A673 (cell line): ENCODE data around the gene MEGF10. TPM values are rescaled to one million over a fixed set of nuclear protein-coding genes. Genes with fewer than 3 reads are reported as not detected.

Experiments used
- BruUV-seq: library from RNA; stranded (reverse); fragments of 400-500 nt; replicated peaks from 2 replicates; lab custom pipeline; 2021; lab: Mats Ljungman, UMichigan
- CTCF ChIA-PET: fragments of 300-600 bp; sonication (Branson Sonifier 250); formaldehyde crosslinking; loops from one replicate; lab custom pipeline; 2022; ENCODE audit warnings: antibody characterized with exemption; lab: Charles Lee
- POLR2A ChIA-PET: fragments of 300-600 bp; sonication (Branson Sonifier 250); formaldehyde crosslinking; loops from one replicate; lab custom pipeline; 2022; ENCODE audit warnings: antibody characterized with exemption; ENCODE audit not compliant: low non-redundant PET; lab: Charles Lee
- DNase-seq: peaks from one replicate; pipeline ENCODE4 v3.0.0-alpha.2; 2015; ENCODE audit warnings: low spot score
- H3K27ac ChIP-seq: fragments of 200-600 bp; sonication (generic); 2 replicates; pipeline ENCODE4 v1.5.1; 2016; ENCODE audit warnings: mixed run types, low read depth, mild to moderate bottlenecking, mixed read lengths, antibody characterized with exemption, low read length; ENCODE audit not compliant: poor library complexity, severe bottlenecking
- H3K27me3 ChIP-seq: fragments of 200-600 bp; sonication (generic); replicated peaks from 2 replicates; pipeline ENCODE4 v1.6.1; 2017; ENCODE audit warnings: mixed run types, low read depth, mild to moderate bottlenecking, mixed read lengths, antibody characterized with exemption, low read length; ENCODE audit not compliant: insufficient read depth, poor library complexity
- H3K36me3 ChIP-seq: fragments of 200-600 bp; sonication (generic); 2 replicates; pipeline ENCODE4 v1.6.1; 2016; ENCODE audit warnings: mixed run types, mild to moderate bottlenecking, mixed read lengths, antibody characterized with exemption, low read length; ENCODE audit not compliant: insufficient read depth, poor library complexity, severe bottlenecking
- H3K4me1 ChIP-seq: fragments of 200-600 bp; sonication (generic); 2 replicates; pipeline ENCODE4 v1.6.1; 2017; ENCODE audit warnings: mixed run types, mild to moderate bottlenecking, mixed read lengths, antibody characterized with exemption, low read length; ENCODE audit not compliant: insufficient read depth, poor library complexity, severe bottlenecking
- H3K4me3 ChIP-seq: fragments of 200-600 bp; sonication (generic); 2 replicates; pipeline ENCODE4 v1.5.1; 2016; ENCODE audit warnings: low read depth, mixed run types, mild to moderate bottlenecking, mixed read lengths, low read length; ENCODE audit not compliant: poor library complexity, severe bottlenecking
- H3K9me3 ChIP-seq: fragments of 200-600 bp; sonication (generic); 2 replicates; pipeline ENCODE4 v1.6.1; 2016; ENCODE audit warnings: mixed run types, low read depth, mild to moderate bottlenecking, mixed read lengths, antibody characterized with exemption, low read length; ENCODE audit not compliant: poor library complexity, severe bottlenecking
- EZH2 ChIP-seq: fragments of 200-600 bp; sonication (generic); IDR thresholded peaks from 2 replicates; pipeline ENCODE4 v1.6.1; 2017; ENCODE audit warnings: borderline replicate concordance, low read depth, mild to moderate bottlenecking, mixed read lengths, antibody characterized with exemption, low read length; ENCODE audit not compliant: poor library complexity, severe bottlenecking
- intact Hi-C: fragments of 100-400 bp; cut with micrococcal nuclease; formaldehyde crosslinking; loops from one replicate; pipeline ENCODE4 v1.10.0; 2022; ENCODE audit not compliant: unreplicated experiment
- total RNA-seq: library from RNA; stranded (reverse); gene quantifications from 2 replicates; pipeline ENCODE4 v1.2.3, GENCODE V29; 2021
- TF ChIP-seq, protein P1 (sequence below): fragments of 300-800, 200-600 bp; sonication (generic); conservative IDR thresholded peaks from 2 replicates; pipeline ENCODE4 v1.5.1; 2017; ENCODE audit warnings: low read depth, mild to moderate bottlenecking, antibody characterized with exemption, low read length, moderate library complexity, mixed read lengths

The MEGF10 gene
- total RNA-seq, 1 experiment from 2014 or later = 0.71 TPM

DNA sequence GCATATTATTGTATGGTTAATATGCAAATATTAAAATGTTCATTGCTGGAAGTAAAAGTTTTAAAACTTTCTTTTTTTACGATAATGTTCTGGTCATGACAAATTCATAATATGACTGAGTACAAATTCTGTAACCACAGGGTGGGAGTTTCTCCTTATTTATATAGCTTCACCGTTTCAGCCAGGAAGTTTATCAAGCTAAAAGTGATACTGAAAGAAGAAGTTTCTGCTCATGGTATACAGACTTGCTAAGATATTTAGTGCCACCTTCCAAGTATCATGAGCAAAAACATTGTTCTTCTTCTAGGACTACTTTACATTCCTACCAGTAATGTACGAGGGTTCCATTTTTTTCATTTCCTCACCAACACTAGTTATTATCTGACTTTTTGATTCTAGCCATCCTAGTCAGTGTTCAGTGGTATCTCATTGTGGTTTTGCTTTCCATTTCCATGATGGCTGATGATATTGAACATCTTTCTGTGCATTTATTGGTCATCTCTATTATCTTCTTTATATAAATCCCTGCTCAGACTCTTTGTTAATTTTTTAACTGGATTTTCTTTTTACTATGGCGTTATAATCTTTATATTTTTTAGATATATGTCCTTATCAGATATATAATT is 132.7 kb downstream of the MEGF10 start:
- no peaks in the 10 kb centered on the region for H3K9me3 ChIP-seq
- no TSS peak for BruUV-seq
- no peaks in the 10 kb centered on the region for H3K36me3 ChIP-seq
- TF ChIP-seq, protein P1, sequence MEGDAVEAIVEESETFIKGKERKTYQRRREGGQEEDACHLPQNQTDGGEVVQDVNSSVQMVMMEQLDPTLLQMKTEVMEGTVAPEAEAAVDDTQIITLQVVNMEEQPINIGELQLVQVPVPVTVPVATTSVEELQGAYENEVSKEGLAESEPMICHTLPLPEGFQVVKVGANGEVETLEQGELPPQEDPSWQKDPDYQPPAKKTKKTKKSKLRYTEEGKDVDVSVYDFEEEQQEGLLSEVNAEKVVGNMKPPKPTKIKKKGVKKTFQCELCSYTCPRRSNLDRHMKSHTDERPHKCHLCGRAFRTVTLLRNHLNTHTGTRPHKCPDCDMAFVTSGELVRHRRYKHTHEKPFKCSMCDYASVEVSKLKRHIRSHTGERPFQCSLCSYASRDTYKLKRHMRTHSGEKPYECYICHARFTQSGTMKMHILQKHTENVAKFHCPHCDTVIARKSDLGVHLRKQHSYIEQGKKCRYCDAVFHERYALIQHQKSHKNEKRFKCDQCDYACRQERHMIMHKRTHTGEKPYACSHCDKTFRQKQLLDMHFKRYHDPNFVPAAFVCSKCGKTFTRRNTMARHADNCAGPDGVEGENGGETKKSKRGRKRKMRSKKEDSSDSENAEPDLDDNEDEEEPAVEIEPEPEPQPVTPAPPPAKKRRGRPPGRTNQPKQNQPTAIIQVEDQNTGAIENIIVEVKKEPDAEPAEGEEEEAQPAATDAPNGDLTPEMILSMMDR = no peak
- no peak for TF ChIP-seq EZH2
- DNase-seq = no peak
- no peaks in the 10 kb centered on the region for H3K27me3 ChIP-seq
- H3K4me1 ChIP-seq = no peaks in the 10 kb centered on the region
- ChIA-PET POLR2A (no interaction called here), CTCF (no interaction called here)
- H3K27ac ChIP-seq = no peak overlapping the region
- no peak overlapping the region for H3K4me3 ChIP-seq
- intact Hi-C loops = no loop called here

DNA sequence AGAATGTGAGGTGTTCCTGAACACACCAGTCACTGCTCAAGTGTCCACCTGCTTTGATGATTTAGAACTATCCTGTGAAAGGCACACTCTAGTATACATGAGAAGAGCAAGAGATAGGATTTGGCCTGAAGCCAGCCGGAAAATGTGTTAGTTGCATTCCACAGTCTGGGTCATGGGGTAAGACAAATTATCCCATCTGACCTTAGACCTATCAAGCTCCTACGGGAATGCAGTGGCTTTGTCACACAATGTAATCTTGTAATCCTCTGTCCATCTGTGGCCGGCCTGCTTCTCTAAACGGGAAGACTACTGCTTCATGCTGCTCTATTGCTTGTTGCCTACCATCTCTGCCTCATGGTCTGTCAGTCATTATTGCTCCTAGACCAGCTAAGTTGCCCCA is 134.4 kb downstream of the MEGF10 start:
- intact Hi-C loops = no loop called here
- ChIA-PET POLR2A (no interaction called here), CTCF (no interaction called here)
- Histone ChIP-seq H3K27ac (no peak overlapping the region), H3K4me1 (no peaks in the 10 kb centered on the region), H3K36me3 (no peaks in the 10 kb centered on the region), H3K27me3 (no peaks in the 10 kb centered on the region), H3K4me3 (no peak overlapping the region), H3K9me3 (no peaks in the 10 kb centered on the region)
- DNase-seq = no peak
- TF ChIP-seq, protein P1 = no peak
- TF ChIP-seq EZH2 = no peak
- no TSS peak for BruUV-seq

DNA sequence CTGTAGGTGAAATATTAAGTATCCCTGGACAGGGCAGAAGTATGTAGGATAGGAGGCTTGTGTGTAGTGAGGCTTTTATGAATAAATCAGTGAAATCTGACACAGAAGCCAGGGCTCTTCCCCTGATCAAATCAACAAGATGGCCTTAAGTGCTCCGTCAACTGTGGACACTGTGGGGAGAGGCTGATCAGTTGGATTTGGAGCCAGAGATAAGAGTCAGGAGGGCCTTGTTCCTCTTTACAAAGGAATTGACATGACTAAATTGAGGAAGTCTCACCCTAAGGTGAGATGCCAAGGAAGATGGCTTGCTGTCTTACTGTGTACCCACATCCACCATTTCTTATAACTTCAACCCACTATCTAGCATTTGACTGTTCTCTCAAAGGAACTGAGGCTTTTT is 135.3 kb downstream of the MEGF10 start:
- intact Hi-C loops = no loop called here
- TF ChIP-seq, protein P1 = no peak
- TF ChIP-seq EZH2 = no peak
- CTCF ChIA-PET = no interaction called here

More for the DNA sequence above, 135.3 kb downstream of the MEGF10 start:
- no peaks in the 10 kb centered on the region for H3K9me3 ChIP-seq
- H3K4me3 ChIP-seq = no peak overlapping the region
- H3K27me3 ChIP-seq = no peaks in the 10 kb centered on the region
- no peak for DNase-seq
- no TSS peak for BruUV-seq
- H3K4me1 ChIP-seq = no peaks in the 10 kb centered on the region
- POLR2A ChIA-PET = no interaction called here
- H3K36me3 ChIP-seq = no peaks in the 10 kb centered on the region
- H3K27ac ChIP-seq = no peak overlapping the region
